HG02763 (cell line): ENCODE results near the gene KRTAP5-1.

Experiments
- ATAC-seq: cut with Tn5 transposase; IDR thresholded peaks from one replicate; pipeline ENCODE4 v1.9.1; 2021; ENCODE audit warnings: mild to moderate bottlenecking, moderate library complexity; ENCODE audit not compliant: unreplicated experiment

Gene KRTAP5-1

DNA sequence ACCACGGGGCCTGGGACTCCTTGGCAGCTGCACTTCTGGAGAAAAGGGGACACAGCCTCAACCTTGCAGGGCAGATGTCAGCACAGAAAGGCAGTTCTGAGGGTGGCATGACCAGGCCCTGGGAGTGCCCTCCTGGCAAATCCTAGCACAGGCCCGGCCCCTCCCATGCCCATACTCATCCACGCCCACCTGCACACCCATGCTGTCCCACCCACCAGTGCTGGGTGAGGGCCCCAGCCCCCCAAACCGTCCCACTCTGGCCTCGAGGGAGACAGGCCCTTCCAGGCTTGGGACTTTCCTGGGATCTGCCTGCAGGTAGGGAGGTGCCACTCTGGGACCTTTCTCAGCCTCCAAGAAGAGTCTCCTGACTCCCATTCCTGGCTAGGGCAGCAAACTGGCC is 23.1 kb downstream of the KRTAP5-1 start:
- no peak for ATAC-seq

DNA sequence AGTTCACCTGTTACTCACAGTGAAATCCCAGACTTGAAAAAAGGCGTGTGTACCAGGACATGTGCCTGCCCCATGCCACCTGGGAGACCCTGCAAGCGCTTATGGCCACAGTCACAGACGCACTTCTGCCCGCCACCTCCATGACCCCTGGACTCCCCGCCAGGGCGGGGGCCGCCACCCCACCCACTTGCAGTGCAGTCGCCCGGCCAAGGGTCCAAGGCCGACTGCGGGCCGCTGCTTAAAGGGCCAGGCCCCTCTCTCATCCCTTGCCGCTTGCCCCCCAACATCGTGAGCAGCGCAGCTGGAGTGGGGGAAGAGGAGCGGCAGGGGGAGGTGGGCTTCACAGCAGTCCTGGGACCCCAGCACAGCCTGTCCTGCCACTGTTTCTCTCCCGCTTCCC is 23.8 kb downstream of the KRTAP5-1 start:
- ATAC-seq, result no peak

DNA sequence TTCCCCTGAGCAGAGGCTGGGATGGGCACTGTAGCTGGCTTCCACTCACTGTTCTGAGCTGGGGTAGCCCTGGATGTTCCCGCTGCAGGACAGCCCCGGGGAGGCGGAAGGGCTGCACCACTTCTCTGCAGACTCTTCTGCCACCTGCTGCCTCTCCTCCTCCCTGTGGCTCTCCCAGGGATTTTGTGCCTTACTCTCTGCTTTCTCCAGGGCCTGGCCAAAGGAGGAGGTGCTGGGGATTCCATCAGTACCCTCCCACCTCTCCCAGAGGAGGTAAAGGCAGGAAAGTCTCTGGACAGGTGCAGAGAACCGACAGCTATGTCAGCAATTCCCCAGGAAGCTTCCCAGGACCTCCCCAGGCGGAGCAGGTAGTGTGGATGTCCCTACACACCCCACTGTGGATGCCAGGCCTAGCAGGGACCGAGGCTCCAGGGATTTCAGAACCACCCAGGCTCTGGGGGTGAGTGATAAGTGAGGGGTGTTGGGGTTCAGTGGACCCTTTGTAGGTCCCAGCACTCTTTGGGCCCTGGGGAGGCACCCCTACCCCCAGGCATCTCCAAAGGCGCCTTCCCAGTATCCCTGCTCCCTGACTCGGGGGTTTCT is 24.3 kb downstream of the KRTAP5-1 start:
- ATAC-seq, result no peak

DNA sequence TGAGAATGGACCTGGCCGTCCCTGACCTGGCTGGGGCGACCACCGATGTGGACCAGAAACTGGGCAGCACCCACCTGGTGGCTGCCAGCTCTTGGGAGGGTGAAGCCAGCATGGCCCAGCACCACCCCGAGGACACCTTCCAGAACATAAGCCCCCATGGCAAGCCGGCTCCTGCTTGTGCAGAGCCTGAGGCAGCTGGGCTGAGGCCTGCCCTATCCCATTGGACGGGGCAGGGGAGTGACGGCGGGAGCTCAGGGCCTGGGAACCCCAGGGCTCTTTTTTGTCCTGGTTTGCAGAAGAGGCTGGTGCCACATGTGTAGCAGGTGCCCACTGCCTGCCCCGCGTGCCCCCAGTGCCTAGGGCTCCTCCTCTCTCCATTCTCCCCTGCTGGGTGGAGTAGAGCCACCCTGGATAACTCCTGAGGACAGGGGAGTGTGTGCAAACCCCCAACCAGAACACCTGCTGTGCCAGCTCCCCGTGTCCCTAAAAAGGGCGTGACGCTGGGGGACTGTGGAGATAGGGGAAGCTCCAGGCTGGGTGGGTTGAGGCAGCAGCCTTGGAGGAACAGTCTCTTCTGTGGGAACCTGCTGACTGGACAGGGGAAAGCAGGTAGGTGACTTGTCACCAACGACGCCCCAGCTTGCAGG is 25.0 kb downstream of the KRTAP5-1 start:
- no peak for ATAC-seq

DNA sequence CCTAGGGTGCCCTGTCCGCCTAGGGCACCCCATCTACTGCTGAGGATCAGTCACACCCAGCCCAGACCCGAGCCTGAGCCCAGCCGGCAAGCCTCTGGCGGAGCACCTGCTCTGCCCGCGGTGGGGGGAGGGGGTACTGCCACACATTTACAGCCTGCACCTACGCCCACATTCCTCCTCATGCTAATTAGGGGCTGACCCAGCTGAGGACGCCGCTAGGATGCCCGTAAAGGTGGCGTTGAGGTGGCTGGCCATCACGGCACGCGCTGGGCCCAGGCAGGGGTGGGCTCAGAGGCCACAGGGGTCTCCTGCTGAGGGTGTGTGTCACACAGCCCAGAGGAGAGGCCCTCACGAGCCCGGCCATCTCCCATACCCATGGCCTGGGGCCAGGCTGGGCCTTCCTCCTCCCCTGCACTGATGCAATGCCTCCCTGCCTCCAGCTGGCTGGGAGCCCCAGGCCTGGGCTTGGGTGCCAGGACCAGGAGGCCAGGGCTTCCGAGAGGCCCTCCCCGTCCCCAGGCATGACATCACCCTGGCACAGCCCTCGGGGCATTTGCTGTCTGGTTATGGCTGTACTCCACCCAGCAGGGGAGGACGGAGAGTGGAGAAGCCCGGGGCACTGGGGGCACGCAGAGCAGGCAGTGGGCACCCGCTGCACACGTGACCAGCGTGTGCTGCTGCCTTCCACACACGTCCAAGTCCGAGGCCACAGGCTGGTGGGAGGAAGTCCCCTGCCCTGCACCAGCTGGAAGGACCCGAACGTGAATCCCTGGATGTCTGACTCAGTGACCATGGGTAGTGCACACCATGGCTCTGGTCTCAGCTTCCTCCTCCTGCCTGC is 25.8 kb downstream of the KRTAP5-1 start:
- no peak for ATAC-seq

DNA sequence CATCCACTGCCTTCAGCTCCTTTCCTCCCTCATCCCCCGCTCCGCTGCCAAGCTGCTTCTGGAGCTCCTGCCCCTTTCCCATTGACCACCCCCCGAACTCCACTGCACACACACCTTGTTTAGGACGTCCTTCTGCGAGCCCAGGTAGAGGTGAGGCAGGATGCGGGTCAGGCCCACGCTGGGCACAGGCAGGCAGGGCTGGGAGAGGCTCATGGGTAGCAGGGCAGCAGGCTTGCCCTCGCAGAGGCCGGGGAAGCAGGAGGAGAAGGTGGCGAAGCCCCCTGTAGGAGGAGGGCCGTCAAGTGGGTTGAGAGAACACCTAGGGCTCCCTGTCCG is 26.3 kb downstream of the KRTAP5-1 start:
- ATAC-seq, result no peak

DNA sequence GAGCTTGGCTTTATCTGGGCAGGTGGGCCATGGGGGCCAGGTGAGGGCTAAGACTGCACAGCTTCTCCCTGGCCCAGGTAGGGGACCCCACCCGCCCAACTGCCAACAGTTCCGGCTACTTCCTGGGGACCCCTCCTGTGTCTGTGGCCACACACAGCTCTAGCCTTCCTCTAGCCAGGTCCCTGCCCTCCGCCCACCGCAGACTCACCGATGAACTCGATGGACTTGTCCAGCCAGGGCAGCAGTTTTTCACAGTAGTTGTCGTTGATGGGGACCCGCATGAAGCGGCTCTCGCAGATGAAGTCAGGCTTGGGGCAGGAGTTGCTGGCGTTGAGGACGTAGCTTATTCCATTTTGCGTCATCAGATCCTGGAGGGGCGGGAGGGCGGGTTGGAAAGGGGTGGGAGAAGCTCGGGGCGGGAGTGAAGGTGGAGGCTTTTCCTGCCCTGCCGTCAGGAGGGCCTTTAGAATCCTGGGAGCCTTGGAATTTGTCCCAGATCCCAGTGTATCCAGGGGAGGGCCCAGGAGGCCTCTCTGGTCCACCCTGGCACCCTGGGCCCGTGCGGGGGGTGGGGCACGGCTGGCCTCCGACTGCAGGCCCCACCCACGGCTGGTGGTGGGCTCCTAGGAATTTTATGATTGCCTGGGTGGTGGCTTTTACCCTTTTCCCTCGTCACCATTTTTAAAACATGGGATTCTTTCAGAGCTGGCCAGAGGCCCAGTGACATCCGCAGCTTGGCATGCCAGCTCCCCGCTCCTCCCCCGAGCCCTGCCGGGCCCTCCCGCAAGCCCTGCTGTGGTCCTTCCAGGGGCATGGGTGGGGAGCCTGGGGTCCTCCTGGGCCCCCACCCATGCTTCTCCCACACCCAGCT is 26.9 kb downstream of the KRTAP5-1 start:
- ATAC-seq, result no peak

DNA sequence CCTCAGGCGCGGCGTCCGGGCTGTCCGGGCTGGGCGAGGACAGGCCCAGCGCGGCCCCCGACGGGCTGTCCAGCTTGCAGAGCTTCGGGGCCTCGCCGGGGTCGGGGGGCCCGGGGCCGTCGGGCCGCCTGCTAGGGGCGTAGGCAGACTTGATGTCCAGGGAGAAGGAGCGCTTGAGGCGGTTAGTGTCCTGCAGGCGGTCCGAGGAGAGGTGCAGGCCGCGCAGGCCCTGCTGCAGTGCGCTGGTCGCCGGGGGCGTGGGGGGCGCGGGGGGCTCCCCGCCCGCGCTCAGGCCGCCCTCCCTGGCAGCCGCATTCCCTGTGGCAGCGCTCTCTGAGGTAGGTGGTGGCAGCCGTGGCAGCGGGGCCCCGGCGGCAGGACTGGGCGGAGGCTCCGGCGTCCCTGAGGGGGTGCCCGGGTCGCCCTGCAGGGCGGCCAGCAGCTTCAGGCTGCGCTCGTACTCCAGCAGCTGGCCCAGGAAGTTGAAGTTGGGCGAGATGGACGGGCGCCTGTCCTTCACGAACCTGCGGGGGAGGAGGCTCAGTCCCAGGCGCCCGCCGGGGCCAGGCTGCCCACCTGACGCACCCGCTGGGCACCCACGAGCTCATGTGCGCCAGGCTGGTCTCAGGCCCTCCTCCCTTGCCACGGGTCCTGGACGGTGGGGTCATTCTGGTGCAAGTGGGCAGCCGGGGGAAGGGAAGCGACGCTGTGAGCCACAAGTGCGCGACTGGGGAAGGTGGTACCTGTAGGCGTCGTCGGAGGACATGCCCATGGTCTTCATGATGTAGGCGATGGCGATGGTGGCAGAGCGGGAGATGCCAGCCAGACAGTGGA is 27.8 kb downstream of the KRTAP5-1 start:
- ATAC-seq, result no peak

DNA sequence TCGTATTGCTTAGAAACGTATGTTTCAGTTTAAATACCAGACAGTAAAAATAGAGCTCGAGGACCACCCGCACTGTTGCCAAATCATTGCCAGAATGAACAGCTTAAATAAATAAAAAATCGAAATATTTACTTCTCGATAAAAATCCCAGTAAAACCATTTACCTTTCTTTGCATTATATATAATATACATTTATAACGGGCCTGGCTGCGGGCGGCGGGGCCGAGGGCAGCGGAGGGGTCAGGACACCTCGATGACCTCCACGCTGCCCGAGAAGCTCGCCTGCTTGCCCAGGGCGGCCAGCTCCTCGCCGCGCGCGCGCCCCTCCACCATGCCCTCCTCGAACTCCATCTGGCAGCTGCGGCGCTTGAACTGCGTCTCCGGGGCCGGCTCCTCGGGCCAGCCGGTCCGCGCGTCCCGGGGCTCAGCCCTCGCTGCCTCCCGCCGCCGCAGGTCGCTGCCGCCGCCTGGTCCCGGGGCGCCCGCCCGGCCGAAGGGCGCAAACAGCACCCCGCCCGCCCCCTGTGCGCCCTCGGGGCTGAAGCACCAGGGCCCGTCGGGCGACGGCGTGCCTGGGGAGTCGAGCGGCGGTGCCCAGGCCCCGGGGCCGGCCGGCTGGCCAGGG is 28.7 kb downstream of the KRTAP5-1 start:
- no peak for ATAC-seq

DNA sequence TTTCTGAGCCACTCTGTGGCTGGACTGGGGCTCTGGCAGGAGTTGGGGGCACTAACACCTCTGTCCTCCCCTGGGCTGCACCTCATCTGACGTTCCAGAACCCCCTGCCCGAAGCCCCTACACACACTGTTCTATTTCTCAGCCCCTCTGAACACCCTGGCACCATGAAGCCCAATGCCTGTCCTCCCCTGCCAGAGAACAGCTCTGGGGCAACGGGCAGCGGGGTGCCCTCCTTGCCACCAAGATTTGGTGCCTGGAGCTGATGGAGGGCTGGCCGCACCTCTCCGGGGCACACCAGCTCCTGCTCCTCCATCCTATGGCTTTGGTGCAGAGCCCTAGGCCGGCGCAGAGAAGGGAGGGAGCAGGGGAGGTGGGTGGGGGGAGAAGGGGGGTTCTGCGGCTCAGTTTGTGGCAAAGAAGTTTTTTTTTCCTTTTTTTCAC is 29.4 kb downstream of the KRTAP5-1 start:
- no peak for ATAC-seq

DNA sequence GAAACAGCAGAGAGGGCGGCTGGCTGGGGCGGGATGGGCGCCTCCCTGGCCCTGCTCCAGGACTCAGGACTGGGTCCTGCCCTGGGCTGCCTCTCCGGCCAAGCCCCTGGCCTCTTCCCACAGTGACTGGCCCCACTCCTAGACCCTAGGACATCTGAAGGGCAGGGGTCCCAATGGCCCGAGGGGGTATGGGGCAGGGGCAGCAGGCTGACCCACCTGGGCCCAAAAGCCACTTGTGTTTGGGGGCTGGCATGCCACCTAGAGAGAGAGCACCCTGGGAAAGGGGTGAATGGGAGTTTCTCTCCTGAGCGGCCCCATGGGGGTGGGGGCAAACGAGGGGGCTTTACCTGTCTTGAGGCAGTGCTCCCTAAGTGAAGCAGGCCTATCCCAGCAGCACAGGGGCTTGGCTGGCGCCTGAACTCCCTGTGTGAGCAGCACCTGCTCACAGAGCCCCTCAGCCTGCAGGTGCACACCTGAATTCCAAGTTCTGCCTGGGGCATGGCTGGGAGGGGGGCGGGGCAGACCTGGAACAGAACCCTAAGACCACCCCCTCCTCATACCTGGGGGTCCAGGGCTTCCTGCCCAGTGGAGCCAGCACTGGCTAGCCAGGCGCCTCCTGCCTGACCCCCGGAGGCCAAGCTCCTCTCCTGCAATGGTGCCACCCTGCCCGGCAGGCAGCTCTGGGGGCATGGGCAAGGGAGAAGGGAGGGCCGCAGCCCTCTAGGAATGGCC is 29.9 kb downstream of the KRTAP5-1 start:
- no peak for ATAC-seq

DNA sequence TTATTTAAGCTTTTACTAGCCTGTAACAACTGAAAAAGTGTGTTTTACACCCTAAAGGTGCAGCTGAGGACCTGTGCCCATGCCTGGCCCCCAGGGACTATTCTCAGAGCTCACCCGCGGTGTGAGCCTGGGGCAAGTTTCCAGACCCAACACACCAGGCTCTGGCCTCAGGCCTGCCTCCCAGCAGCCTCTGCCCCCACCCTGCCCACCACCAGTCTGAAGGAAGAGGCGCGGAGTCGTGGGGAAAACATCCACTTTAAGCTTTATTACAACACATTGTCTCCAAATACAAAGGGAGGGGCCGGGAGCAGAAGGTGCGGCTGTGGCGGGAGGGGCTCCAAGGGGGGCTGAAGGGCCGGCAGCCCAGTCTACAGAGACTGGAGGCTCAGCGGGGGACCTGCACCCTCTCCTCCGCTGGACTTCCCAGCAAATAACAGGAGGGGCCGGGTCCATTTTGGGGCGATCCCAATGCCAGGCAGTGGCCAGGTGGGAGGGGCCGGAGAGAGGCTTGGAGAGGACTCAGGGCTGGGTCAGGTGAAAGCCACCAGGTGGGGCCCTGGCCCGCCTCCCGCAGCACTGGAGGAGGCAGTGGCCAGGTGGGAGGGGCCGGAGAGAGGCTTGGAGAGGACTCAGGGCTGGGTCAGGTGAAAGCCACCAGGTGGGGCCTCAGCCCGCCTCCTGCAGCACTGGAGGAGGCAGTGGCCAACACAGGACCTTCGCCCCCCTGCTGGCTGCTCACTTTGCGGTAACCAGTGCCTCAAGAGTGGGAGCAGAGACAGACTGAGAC is 31.1 kb downstream of the KRTAP5-1 start:
- ATAC-seq, result no peak

DNA sequence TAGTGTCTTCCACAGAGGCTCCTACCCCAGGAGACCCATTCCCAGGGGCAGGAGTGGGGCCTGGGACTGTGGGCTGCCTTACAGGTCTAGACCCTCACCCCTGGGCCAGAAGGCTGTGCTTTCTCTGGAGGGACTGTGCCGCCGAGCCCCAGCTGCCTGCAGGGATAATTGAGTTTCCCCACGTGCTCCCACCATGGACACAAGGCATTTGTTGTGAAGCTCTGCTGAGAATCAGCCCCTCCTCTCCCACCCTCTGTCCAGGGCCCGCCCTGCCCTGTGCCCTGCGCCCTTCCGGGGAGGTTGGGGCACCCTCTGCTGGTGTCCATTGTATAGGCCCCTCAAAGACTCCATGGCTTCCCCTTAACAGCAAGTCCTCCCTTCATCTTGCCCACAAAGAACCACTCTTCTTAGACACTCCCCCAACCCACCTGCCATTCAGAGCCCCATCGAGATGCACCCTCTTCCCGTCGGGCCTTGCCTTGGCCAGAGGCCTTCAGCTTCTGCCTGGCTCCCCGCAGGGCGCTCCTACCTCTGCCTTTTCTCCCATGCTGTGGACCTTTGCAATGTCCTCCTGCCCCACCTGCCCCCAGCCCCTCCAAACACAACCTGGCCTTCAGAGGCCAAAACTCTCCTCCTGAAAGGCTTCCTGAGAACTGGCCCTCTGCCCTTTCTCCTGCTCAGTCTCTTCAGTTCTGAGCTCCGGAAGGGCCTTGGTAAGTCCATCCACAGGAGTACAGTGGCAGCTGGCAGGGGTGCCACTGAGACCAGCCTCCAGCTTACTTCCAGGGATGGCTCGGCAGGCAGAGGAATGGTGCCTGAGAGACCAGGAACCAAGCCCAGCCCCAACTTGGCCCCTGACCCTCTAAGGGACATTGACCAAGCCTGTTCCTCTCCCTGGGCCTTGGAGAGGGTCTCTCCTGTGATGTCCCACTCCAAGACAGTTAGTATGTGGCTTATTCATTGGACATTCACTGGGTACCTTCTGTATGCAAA is 35.4 kb downstream of the KRTAP5-1 start:
- ATAC-seq, result no peak

DNA sequence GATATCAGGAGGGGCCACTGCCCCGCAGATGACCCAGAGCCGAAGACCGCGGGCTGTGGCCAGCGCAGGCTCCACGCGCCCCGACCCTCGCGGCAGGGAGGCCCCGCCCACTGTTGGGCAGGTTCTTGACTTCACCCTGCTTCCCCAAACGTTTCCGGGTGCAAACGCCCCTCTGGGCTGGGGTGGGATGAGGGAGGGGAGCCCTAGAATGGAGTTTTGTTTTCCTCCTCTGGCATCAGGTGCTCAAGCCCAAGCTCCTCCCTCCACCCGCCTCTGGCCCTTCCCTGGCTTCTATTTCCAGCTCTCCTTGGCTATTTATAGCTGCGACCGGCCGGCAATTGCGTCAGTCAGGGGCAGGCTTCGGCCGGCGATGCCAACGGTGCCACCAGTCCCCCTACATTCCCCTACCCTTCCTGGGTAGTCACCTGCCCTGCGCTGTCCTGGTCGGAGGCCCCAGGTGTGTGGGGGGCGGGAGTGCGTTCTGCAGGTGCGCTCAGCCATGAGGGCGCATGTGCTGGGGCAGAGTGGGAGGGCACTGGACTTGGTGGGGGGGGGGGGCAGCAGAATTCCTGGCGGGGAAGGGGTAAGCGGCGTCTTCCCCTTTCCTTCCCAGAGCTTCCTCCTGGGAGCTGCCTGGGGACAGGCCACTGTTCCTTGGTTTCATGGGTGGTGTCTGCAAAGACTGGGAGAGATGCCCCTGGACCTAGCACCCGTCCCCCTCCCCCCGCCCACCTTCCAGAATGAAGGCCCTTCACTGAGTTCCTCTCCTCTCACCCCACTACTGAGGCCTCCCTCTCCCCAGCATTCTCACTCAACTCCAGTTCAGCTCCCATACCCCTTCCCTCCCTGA is 36.6 kb downstream of the KRTAP5-1 start:
- no peak for ATAC-seq

DNA sequence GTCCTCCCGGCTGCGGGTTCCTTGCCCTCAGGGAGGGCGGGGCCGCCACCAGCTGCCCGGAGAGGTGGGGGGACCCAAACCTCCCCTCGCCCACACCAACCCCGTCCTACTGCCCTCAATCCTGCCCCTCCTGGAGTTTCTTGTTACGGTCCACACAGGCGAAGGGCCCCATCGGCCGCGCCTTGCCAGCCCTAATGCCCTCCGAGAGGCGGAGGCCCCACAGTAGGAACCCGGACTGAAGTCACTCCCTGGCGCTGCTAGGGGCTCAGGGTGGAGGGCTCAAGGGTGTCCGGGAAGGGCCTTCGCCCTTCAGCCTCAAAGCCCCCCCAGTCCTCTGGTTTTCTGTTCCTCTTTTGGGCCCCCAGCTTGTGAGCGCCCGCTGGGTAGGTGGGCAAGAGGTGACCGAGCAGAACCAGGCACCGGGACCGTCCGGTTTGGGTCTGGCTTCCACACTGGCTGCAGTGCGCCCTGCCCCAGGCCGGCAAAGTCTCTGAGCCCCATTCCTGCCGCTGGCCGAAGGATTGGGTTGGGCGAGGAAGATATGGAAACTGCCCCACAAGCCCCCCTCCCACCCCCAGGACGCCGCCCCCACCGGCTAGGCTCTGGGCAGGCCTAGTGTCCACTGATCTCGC is 37.5 kb downstream of the KRTAP5-1 start:
- ATAC-seq, result no peak
